Gastroesophageal sphincter (tissue), 4 donors: ENCODE results near the gene FGD1. TPM values are rescaled to one million over a fixed set of nuclear protein-coding genes. Genes with fewer than 3 reads are reported as not detected.

Experiments used
- ATAC-seq: fragments of 150-250 bp; one replicate; pipeline ENCODE4 v1.9.1; 2016; ENCODE audit warnings: mild to moderate bottlenecking, moderate library complexity
- H3K27ac ChIP-seq, 4 donors: fragments of 200-600 bp; sonication (generic) in 3 of 4; 1 replicate in 3 of 4; 2 replicates in 1 of 4; pipeline ENCODE4 v1.5.1; 2016 to 2019
- H3K27me3 ChIP-seq: fragments of 200-600 bp; sonication (generic); one replicate; pipeline ENCODE4 v1.5.1; 2019
- H3K36me3 ChIP-seq, 2 donors: fragments of 200-600 bp; sonication (generic); one replicate each; pipeline ENCODE4 v1.5.1; 2019; ENCODE audit warnings: control low read depth in 1 of 2
- H3K4me1 ChIP-seq, 3 donors: fragments of 200-600 bp; sonication (generic); 1 replicate in 2 of 3; 2 replicates in 1 of 3; pipeline ENCODE4 v1.5.1; 2016 to 2019; ENCODE audit warnings: control low read depth in 2 of 3
- H3K4me3 ChIP-seq, 2 donors: fragments of 200-600 bp; sonication (generic); one replicate each; pipeline ENCODE4 v1.5.1; 2019; ENCODE audit warnings: mild to moderate bottlenecking in 1 of 2, moderate library complexity in 1 of 2
- H3K9me3 ChIP-seq, 3 donors: fragments of 200-600 bp; sonication (generic); one replicate each; pipeline ENCODE4 v1.5.1; 2017 to 2019; ENCODE audit warnings: control low read depth in 2 of 3
- CTCF ChIP-seq, 4 experiments: fragments of 200-600 bp in 2 of 4; fragments of 450-650 bp in 2 of 4; sonication (generic) in 1 of 4; IDR thresholded peaks; one replicate each; pipeline ENCODE4 v1.5.1; 2017 to 2019; ENCODE audit warnings: antibody characterized with exemption in 4 of 4, mild to moderate bottlenecking in 2 of 4, moderate library complexity in 2 of 4
- EP300 ChIP-seq: sonication (generic); formaldehyde crosslinking; IDR thresholded peaks from one replicate; pipeline ENCODE4 v1.6.1; 2017; ENCODE audit warnings: antibody characterized with exemption, mild to moderate bottlenecking
- POLR2A ChIP-seq, 2 donors: fragments of 450-650 bp; IDR thresholded peaks; one replicate each; pipeline ENCODE4 v1.6.1; 2017; ENCODE audit warnings: antibody characterized with exemption in 2 of 2, mild to moderate bottlenecking in 2 of 2, moderate library complexity in 1 of 2
- POLR2AphosphoS5 ChIP-seq: sonication (generic); formaldehyde crosslinking; IDR thresholded peaks from one replicate; pipeline ENCODE4 v1.6.1; 2017; ENCODE audit warnings: antibody characterized with exemption
- WGBS, 2 donors: methylation state at CpG; one replicate each; pipeline ENCODE4 v1.1.5; 2018; ENCODE audit warnings: low coverage in 1 of 2; 5-methylcytosine and 5-hydroxymethylcytosine counted together
- total RNA-seq, 4 donors: library from RNA; depleted of rRNA; stranded (reverse); fragments of >200 nt; gene quantifications; one replicate each; pipeline ENCODE4 v1.1.0, GENCODE V29; 2016

The FGD1 gene
- total RNA-seq, 4 donors from 2014 or later = 4.2 to 12.0 (median 7.2) TPM

DNA sequence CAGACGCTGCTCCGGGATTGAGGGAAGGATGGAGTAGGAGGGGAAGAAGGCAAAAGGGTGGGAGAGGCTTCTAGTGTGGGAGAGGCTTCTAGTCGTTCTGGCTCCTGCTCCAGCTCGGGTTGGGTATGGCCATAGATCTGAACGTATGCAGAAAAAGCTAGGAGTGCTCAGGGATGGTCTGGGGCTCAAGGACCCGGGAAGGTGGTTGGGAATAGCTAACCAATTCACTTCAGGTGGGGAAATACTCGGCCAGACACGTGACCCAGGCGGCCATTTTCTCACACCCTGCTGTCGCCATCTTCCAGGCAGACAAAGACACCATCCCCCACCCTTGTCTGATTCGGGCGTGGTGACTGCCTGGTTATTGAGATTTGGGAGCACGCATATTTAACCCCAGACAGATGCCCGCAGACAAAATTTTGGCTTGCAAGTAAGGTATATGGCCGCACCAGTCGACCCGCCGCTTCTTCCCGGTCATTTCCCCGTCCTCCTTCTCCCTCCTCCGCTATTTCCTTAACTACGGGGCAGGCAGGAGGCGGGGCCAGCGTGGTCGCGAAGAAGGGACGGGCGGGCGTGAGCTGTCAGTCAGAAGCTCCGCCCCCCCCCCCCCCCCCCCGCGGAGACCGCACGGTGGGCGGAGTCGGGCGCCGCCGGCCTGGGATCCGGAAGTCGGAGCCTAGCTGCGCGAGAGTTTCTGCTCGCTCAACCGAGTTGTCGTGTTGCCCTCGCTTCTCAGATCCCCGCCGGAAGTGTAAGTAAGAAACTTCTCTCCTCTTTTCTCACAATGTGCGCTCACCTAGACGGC lies 33.7 kb upstream of the FGD1 start, which contains the start of gene GNL3L:
Gene GNL3L (plus strand): TSS at position 668 of the 805 bp plus-strand sequence. CDS start 2,348 bp downstream, outside the sequence.
- Histone ChIP-seq H3K4me3 (peak within 1 kb of the TSS; percentile 69 to 98), H3K36me3 (no peaks in the 10 kb centered on the region), H3K27me3 (no peaks in the 10 kb centered on the region), H3K9me3 (no peaks in the 10 kb centered on the region), H3K27ac (peak within 1 kb of the TSS; percentile 66 to 87 (median 81)), H3K4me1 (peaks cover 0 to 19% (median 0%) of the 10 kb centered on the region in 3 donors)
- no peak for TF ChIP-seq CTCF (IDR thresholded peaks at IDR 0.05)
- TF ChIP-seq POLR2A (IDR thresholded peaks at IDR 0.05) = peak in 1 of 2 donors; percentile 12
- TF ChIP-seq EP300 = no peak
- peak; percentile 30 for TF ChIP-seq POLR2AphosphoS5
- 2 to 54% methylated on average over 12 to 28 of the region's 51 CpGs for WGBS, 2 donors
- peak; percentile 93 for ATAC-seq

DNA sequence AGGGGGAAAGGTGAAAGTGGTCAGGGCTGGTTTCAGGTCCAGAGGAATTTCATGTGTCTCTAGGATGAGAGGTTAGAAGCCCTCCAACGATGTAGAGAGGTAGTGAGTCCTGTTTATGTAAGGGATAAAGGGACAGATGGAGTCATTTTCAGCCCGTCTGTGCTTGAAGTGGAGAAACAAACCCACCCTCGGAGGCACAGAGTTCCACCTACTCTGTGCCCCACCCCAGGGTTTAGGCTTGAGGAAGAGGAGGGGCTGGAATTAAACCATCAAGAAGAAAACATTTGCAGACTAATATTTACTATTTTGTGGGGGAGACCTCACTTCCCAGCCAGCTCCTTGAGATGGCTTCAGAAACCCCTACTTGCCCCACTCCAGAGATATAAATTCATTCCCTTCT lies 33.1 kb upstream of the FGD1 start:
- Histone ChIP-seq H3K4me1 (peaks cover 0 to 19% (median 0%) of the 10 kb centered on the region in 3 donors), H3K36me3 (no peaks in the 10 kb centered on the region), H3K27ac (peak overlapping the region in 2 of 4 donors; percentile 84 to 87), H3K4me3 (peak overlapping the region; percentile 69 to 98), H3K9me3 (no peaks in the 10 kb centered on the region), H3K27me3 (no peaks in the 10 kb centered on the region)
- TF ChIP-seq CTCF (IDR thresholded peaks at IDR 0.05) (no peak), EP300 (no peak), POLR2AphosphoS5 (no peak)
- no peak for ATAC-seq
- WGBS, 2 donors = 36% methylated on average over 3 of the region's 3 CpGs; no CpG with 5 or more reads in 1 of the 2 donors

DNA sequence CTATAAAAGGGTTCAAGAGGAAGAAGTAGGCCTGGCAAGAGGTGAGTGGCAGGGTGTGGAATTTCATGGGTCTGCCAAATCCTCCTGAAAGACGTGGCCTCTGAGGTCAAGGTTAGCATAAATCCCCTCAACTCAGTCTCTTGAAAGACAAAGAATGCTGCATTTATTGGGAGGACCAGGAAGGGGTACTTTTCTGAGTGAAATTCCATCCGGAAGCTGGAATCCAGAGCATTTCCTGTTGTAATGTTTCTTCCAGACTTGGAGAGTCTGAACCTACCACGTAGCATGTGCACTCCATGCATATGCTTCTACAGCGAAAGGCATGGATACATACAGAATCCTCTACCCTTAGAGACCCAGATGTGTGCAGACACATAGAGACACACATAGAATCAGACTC lies 13.4 kb upstream of the FGD1 start:
- no peak for ATAC-seq

DNA sequence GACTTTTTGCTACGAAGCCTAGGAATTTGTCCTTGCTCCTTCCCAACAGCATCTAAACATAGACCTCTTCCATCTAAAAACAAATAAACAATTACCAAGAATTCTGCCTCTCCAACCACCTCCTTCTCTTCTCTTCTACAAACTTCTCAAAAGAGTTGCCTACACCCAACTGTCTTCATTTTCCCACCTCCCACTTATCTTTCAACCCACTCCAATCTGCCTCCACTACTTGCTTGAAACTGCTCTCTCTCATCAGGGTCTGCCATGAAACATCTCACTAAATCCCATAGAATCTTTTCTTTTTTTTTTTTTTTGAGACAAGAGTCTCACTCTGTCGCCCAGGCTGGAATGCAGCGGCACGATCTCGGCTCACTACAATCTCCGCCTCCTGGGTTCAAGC lies 902 bp upstream of the FGD1 start:
- TF ChIP-seq CTCF (IDR thresholded peaks at IDR 0.05) = no peak
- TF ChIP-seq EP300 = no peak
- no peak for TF ChIP-seq POLR2AphosphoS5
- TF ChIP-seq POLR2A (IDR thresholded peaks at IDR 0.05) = no peak
- 22 to 84% methylated on average over 1 to 6 of the region's 6 CpGs for WGBS, 2 donors
- Histone ChIP-seq H3K4me1 (peaks cover 0 to 35% (median 0%) of the 10 kb centered on the region in 3 donors), H3K27ac (peak overlapping the region in 2 of 4 donors; percentile 79 to 86), H3K9me3 (no peaks in the 10 kb centered on the region), H3K36me3 (no peaks in the 10 kb centered on the region), H3K27me3 (no peaks in the 10 kb centered on the region), H3K4me3 (no peak overlapping the region)
- no peak for ATAC-seq

More for the DNA sequence above, 13.4 kb upstream of the FGD1 start:
- Histone ChIP-seq H3K4me1 (no peaks in the 10 kb centered on the region), H3K36me3 (no peaks in the 10 kb centered on the region), H3K27ac (no peak overlapping the region), H3K9me3 (no peaks in the 10 kb centered on the region), H3K27me3 (no peaks in the 10 kb centered on the region), H3K4me3 (no peak overlapping the region)
- WGBS, 2 donors = 47 to 66% methylated on average over 3 to 4 of the region's 4 CpGs
- TF ChIP-seq CTCF (IDR thresholded peaks at IDR 0.05) (no peak), EP300 (no peak), POLR2AphosphoS5 (no peak), POLR2A (IDR thresholded peaks at IDR 0.05) (no peak)

- ATAC-seq = no peak
- H3K27ac ChIP-seq = peak overlapping the region; percentile 26 to 86 (median 82)
- peak overlapping the region; percentile 44 to 76 for H3K4me3 ChIP-seq
- no peaks in the 10 kb centered on the region for H3K9me3 ChIP-seq
- TF ChIP-seq EP300 (no peak), POLR2A (IDR thresholded peaks at IDR 0.05) (no peak), POLR2AphosphoS5 (no peak), CTCF (IDR thresholded peaks at IDR 0.05) (no peak)
- WGBS, 2 donors = 10 to 84% methylated on average over 2 to 4 of the region's 5 CpGs
- H3K4me1 ChIP-seq = peaks cover 0 to 39% (median 0%) of the 10 kb centered on the region in 3 donors
- no peaks in the 10 kb centered on the region for H3K27me3 ChIP-seq
- H3K36me3 ChIP-seq = no peaks in the 10 kb centered on the region
Observed at GRCh38 chrX:54496517-54496852, 451 bp upstream of the FGD1 start.
